NCI-H345 (cell line): ENCODE results near the gene HEY2.
A peak's percentile ranks its signal among the peaks of the same experiment; 100 is the strongest.
"Not testable (repeated sequence)": the region's sequence is repeated elsewhere in the genome, so short reads cannot be mapped to it uniquely, and the experiment has no call there.

Experiments
- DNase-seq: peaks from one replicate; lab custom pipeline; 2025; lab: John Stamatoyannopoulos, UW

HEY2 gene

GRCh38 chr6:125749173-125749864, at the start of gene HEY2:
TSS of gene HEY2 (plus strand) at chr6:125749632. CDS start at chr6:125749777, 145 bp downstream.
- DNase-seq: peak; percentile 96

- DNase-seq: no peak
These were observed 48.7 kb upstream of the HEY2 start for GRCh38 chr6:125700581-125701353.

DNA sequence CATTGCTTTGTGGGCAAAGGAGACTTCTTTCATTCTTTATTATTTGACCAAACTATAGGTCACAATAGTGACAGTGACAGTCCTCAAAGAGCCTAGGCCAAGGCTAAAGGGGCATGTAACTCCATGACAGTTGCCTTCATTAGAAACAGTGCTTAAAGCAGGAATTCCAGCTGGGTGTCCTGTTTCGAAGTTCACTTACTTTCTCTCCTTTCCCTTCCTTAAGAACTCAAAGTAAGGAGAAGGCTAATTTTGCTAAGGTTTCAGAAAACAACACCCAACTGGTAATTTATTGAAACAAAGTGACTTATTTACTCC, 48.1 kb upstream of the HEY2 start:
- DNase-seq: no peak

DNA sequence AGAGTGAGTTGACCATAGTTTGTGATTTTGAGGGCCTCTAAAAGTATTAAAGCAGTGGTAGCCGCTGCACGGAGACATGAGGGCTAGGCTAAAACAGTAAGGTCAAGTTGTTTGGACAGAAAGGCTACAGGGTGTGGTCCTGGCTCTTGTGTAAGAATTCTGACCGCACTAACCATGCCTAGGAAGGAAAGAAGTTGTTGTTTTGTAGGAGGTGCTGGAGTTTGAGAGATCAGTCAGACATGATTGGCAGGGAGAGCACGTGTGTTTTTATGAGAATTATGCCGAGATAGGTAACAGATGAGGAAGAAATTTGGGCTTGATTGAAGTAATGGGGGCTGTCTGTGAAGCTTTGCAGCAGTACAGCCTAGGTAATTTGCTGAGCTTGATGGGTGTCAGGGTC, 45.5 kb upstream of the HEY2 start:
- DNase-seq: not testable (repeated sequence)

- DNase-seq: no peak
These were observed 41.7 kb upstream of the HEY2 start for GRCh38 chr6:125707615-125708243.

GRCh38 chr6:125711013-125711675, 38.3 kb upstream of the HEY2 start:
- DNase-seq: no peak

DNA sequence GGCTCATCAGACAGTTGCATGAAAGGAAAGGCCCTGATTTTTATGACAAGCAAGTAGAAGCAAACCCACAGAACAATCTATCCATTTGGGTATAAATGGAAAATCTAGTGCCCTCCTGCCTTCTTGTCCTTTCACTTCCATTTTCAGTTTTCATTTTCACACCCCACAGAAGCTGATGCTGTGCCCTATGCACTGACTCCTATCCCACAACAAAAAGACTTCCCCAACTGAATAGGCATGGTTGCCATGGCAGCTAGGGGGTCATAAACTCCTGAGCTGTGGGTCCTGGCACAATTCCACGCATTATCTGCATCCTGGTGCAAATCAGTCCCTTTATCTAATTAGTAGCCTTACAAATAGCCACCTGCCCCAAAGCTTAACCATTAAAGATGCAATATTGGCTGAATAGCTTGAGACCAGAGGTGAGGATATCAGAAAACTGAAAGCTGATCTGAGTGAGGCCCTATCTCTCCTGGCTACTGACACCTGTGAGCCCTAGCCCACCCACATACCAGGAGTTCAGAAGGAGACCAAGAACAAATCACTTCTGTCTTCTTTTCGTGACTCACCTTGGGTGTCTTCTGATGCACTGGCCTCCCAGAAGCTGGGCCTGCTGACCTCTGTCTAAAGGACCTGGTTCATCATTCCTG, 34.9 kb upstream of the HEY2 start:
- no peak for DNase-seq

DNA sequence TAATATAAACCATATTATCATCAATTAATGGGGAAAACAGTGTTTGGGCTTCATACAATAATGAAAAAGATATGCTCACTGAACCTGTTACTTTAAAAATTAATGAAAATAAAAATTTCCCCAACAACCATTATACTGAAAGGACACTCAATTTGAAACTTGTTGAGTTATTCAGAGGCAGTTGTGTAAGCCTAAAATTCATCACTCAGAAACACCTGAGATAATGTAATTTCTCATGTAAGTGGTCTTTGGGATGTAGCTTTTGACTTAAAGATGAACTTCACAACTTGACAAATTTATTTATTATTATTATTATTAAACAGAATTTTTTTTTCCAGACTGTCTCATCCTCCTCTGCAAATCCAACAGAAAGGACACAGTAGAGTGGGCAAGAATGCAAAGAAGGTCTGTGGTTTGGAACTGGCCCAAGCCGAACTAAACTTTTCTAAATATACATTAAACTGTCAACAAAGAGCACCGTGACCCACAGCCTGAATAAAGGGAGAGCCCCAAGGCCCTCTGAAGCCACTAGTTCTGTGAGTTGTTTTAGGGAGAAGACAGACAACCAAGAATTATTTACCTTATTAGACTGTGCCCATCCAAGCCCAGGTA, 32.2 kb upstream of the HEY2 start:
- no peak for DNase-seq

DNA sequence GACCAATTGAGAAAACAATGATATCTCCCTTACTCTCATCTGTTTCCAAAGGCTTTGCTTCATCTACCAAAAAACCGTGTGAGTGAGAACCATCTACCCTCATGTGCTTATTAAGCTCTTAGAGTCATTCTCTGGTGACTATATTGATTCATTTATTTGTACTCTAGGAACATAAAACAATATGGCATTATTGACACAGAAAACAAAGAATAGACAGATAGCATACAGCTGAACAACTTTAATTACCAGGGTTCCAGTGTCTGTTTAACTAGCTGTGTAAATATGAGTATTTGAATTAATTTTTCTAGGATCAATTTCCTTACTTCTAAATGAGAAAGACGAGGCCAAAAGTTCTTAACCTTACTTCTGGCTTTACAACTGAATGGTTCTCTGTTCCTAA, 31.3 kb upstream of the HEY2 start:
- no peak for DNase-seq

GRCh38 chr6:125722886-125723285, 26.5 kb upstream of the HEY2 start:
- DNase-seq: no peak

GRCh38 chr6:125727216-125727615, 22.2 kb upstream of the HEY2 start:
- no peak for DNase-seq

DNA sequence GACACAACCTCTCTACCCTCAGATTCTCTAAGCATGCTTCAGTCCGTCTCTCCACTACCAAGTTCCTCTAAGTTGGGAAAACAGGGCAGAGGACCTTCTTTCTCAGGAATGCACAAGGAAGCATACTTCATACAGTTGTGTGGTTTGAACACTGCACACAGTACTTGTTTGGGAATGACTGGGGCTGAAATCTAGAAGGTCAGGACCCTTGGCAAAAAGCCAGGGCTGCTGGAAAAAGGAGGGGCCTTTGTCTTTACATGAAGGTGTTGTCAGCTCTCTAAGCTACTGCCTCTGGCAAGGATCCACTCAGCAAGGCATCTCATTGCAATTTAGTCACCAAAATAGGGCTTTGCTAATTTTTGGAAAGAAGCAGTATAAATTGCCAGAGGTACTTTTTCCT, 20.7 kb upstream of the HEY2 start:
- no peak for DNase-seq

- no peak for DNase-seq
These were observed 19.4 kb upstream of the HEY2 start for GRCh38 chr6:125729983-125730382.

DNA sequence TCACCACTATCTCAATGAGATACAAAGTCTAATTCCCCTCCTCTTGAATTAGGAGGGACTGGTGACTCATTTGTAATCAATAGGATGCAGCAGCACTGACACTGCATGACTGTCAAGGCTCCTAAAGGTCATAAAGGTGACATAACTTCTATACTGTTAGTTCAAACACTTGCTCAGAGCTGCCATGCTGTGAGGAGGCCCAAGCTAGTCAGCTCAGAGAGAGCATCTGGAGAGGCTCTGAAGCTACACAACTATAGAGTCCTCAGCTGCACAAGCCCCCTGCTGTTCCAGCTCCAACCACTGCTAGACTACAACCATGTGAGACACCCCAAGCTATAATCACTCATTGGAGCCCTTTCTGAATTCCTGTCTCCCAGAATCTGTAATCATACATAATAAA, 17.0 kb upstream of the HEY2 start:
- no peak for DNase-seq

- DNase-seq: no peak
These were observed 15.7 kb upstream of the HEY2 start for GRCh38 chr6:125733516-125734300.

- no peak for DNase-seq
These were observed 11.2 kb upstream of the HEY2 start for GRCh38 chr6:125738276-125738675.

DNA sequence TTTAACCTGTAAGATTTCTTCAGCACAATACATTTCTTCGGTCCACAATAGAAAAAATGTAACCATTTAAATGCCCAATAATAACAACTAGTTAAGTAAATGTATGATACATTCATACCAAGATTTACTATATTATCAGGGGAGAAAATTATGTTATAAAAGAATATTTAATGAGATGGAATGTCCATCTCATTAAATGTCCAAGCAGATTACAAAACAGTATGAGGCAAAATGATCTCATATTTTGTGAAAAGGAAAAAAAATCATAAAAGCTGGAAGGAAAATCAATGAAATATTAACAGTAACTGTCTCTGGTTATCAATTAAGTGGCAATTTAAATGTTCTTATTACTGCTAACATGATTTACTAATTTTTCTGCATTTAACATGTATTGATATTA, 10.1 kb upstream of the HEY2 start:
- DNase-seq: no peak

DNA sequence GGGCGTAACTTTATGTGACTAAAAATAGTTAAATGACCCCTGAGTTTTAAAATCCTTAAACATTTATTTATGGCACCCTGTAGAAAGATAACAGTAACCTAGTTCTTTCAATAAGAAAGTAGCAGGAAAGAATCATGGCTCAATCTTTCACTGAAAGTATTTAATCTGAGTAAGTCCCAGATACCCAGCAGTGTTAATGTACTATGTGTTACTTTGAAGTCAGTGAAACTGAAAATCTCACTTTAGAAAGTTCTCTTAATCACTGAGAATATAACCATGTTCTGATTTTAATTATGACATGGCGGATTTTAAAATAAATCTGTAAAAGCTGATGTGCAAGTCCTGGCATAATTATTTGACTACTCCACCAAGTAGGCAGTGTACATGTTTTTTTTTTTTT, 8.1 kb upstream of the HEY2 start:
- DNase-seq: no peak

DNA sequence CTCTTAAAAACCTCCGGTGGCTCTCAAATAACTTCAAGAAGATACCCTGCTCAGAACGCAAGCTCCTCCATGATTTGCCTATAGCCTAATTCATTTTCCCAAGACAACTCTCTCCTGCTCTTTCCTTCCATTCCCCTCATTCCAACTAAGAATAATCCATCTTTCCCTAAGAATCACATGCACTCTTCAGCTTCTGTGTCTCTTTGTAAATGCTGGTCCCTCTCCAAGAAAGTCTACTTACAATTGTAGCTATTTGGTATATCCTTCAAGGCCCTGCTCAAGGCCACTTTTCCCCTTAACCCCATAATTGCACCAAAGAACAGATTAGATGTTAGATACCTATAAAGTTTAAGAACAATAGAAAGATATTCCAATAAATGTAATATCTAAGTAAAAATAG, 7.4 kb upstream of the HEY2 start:
- no peak for DNase-seq

DNA sequence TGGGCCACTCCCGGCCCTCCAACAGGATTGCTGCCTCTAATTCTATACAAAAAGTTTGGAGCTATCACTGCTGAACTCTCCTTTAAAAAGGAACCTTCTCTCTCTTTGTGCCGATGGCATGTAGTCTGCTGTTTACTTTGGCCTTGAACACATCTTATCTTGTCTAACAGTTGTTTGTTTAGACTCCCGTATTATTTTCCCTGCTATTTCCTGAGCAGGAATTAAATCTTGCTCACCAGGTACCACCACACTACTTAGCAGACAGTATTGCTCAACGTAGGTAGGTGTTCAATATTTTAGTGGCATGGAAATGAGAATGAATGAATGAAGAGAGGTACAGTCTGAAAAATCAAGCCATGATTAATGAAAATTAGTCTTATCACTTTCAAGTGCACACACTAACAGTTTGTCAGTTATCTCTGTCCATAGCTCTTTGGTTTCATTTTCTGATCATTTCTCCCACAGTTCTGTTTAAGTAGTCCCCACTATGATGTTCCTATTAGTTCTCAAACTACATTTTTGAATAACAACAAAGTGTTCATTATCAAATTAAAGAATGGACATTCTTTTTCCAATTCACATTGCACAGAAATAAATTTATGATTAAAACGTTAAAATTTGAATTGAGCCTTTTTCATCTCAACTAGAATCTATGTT, 6.8 kb upstream of the HEY2 start:
- DNase-seq: peak; percentile 10

DNA sequence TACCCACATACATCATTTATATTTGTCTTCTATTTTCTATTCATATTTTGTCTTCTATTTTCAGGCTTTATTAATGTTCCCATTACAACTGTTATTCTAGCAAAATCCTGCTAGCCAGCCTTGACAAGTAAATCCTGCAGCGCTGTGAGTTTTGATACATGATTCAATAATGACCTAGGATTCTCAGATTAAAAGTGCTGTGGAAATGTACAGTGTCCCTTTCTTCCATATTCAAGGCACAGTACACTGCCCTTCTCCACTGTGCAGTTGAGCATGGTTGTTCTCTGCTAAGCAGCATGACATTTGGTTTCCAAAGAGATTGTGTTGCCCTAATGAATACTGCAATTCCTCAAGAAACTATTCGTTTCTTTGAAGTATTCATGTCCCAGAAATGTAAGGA, 5.8 kb upstream of the HEY2 start:
- no peak for DNase-seq
